ENCODE results near the gene EGLN2.
"Not testable (repeated sequence)": the region's sequence is repeated elsewhere in the genome, so short reads cannot be mapped to it uniquely, and the experiment has no call there.

EGLN2 gene

DNA sequence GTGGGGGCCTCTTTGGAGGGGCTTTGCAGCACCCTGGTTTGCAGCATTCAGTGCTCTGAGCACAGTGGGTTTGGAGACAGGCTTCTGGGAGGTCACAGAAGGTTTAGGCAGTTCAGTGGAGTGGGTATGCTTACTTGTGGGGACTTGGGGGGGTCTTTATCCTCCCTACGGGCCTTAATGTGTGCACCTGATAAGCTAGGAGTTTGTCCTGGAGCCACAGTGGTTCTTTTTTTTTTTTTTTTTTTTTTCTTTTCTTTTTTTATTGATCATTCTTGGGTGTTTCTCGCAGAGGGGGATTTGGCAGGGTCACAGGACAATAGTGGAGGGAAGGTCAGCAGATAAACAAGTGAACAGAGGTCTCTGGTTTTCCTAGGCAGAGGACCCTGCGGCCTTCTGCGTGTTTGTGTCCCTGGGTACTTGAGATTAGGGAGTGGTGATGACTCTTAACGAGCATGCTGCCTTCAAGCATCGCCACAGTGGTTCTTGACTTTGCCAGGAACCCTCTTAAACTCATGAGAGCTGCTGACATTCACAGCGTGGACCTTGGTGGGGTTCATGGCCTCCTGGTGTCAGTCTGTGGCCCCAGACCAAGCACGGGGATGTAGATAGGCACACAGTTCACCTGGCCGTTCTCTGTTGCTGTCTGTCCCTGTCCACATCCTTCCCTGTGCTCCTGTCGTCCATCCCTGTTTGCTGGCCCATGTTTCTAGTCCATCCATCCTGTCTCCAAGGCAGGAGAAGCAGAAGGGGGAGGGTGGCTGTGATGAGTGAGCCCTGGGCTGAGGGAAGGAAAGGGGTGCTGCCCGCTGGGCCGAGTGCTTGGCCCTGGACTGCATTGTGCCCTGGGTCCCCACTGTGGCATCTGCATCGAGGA is 2.7 kb downstream of the EGLN2 start:
- DNase-seq (ENCODE audit: extremely low read depth in 1 of 2, low read depth in 1 of 2) = no peak

- no peak for DNase-seq (ENCODE audit: extremely low read depth in 1 of 2, low read depth in 1 of 2)
These were observed 3.5 kb downstream of the EGLN2 start for GRCh38 chr19:40802300-40803169.

DNA sequence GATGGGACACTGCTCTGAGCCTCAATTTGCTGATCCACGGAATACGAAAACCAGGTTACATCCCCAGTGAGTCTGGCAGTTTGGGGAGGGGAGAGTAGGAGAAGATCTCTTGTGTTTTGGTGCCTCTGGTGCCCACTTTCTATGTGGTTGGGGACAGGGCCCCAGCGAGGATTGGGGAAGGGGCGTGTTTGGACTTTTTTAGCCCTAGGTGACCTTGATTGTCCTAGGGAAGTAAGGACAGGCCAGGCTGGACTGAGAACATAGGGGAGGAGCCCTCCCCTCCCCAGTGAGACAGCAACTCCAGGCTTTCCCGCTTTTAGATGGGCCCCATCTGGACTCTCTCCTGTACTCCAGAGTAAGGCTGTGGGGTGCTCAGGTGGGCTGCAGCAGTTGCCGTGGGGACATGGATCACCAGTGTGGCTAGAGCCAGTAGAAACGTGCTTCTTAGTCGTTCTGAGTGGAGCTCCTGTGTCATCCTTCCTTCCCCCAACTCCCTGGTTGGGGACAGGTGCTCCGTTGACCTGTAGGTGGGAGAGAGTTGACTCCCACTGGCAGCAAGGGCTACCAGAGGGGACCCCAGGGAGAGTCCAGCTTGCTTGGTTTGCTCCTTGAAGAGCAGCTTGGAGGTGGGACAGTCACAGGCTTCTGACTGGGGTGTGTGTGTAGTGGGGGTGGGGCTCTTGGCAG is 4.3 kb downstream of the EGLN2 start:
- no peak for DNase-seq (ENCODE audit: extremely low read depth in 1 of 2, low read depth in 1 of 2)

DNA sequence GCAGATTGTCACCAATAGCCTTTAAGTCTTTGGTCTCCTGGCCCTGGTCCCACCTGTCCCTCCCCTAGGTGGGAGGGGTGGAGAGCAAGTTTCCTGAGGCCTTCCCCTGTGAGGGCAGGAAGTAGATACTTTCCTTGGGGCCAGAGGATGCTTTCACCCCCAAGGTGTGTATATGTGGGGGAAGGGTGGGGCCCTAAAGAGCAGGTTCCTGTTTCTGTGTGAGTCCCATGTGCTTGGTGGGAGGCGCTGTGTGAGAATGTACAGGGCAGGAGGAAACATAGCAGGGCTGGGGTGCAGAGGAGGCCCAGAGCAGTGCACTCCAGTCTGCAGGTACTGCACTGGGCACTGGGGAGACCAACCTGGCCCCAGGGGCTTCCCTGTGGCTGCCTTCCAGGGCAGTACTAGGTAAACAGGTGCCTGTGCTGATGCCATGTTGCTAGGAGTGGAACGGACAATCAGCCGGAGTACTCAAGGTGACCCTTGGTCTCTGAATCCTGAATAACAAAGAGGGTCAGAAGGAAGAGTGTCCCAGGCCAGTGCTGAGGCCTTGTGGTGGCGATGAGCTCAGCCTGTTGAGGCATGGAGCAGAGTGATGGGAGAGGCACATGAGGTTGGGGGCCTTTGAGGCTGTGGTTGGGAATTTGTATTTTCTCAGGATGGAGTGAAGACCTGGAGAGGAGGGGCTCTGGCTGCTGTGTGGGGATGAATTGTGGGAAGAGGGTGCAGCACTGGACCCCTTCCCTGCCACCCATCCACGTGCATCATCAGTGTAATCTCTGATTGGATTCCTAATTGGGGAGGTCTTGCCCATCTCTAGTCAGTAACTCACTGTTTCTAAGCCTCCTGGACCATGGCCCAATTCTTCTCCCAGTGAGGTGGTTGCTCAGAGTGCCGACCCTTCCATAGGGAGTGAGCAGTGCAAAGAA is 5.1 kb downstream of the EGLN2 start:
- DNase-seq (ENCODE audit: extremely low read depth in 1 of 2, low read depth in 1 of 2) = peak in 1 of 2 donors; percentile 37

DNA sequence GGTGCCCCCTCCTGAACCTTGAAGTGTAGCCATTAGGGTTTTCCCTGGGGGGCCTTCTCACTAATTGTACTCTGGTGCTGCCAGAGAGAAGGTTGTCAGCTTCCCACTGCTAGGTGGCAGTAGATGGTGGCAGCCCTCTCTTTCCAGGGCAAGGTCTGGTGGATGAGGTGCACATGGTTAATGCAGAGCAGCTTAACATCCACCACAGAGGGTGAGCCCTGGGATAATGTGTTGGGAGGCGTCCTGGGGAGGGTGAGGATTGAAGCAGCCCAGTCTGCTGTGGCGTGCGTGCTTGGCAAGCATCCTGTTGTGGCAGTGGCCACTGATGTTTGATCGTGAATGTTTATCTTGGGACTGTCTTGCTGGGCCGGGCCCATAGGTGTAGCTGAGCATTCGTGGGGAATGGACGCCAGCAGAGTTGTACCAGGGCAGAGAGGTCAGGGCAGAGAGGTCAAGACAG is 5.8 kb downstream of the EGLN2 start:
- no peak for DNase-seq (ENCODE audit: extremely low read depth in 1 of 2, low read depth in 1 of 2)

- no peak for DNase-seq (ENCODE audit: extremely low read depth in 1 of 2, low read depth in 1 of 2)
These were observed 6.4 kb downstream of the EGLN2 start for GRCh38 chr19:40805258-40805868.

DNA sequence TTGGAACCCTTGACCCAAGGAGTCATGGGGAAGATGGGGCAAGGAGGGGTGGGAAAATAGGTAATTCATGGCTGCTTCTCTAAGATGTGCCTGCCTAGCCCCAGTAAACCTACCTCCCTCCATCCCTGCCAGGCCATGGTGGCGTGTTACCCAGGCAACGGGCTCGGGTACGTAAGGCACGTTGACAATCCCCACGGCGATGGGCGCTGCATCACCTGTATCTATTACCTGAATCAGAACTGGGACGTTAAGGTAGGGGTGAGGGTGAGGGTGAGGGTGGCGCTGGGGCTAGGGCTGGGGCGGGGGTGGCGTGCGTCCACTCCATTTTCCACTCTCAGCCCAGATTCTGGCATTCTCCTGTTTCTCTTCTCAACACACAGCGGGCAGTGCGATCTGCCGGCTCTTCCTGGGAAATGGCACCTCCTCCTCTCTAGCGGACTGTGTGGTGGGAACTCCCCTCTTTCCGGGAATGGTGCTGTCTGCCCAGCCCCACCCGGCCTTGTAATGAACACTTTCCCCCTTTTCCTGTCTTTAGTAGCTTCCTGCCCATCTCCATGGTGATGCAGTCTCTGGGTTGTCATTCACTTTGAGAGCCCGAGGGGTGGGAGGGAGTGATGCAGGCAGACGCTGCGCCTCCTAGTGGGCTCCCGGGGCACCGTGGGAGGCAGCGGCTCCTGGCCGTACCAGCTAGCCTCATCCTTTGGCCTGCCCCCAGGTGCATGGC is 7.6 kb downstream of the EGLN2 start:
- peak; percentile 63 to 75 for DNase-seq (ENCODE audit: extremely low read depth in 1 of 2, low read depth in 1 of 2)

DNA sequence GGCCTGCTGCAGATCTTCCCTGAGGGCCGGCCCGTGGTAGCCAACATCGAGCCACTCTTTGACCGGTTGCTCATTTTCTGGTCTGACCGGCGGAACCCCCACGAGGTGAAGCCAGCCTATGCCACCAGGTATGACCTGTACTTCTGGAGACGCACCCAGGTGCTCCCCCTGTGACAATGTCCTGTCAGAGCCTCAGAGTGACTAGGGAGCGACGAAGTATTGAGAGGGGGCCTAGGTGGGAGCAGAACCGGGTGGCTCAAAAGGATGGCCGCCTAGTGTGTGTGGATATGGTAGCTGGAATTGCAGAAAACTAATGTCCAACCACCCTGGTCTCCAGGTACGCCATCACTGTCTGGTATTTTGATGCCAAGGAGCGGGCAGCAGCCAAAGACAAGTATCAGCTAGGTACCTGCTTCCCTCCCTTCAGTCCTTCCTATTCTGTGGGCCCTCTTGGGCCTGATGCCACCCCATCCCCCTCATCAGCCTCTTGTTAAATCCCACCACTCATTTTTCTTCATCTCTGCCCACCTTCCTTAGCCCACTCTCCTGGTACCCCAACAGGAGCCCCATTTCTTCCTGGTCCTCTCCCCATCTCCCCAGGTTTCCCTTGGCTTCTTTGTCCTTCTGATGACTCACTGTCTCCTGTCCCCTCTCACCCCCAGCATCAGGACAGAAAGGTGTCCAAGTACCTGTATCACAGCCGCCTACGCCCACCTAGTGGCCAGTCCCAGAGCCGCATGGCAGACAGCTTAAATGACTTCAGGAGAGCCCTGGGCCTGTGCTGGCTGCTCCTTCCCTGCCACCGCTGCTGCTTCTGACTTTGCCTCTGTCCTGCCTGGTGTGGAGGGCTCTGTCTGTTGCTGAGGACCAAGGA is 8.4 kb downstream of the EGLN2 start:
- DNase-seq (ENCODE audit: extremely low read depth in 1 of 2, low read depth in 1 of 2) = no peak

- DNase-seq (ENCODE audit: extremely low read depth in 1 of 2, low read depth in 1 of 2) = no peak
These were observed 9.0 kb downstream of the EGLN2 start for GRCh38 chr19:40808021-40808325.

GRCh38 chr19:40808497-40808896 is 9.5 kb downstream of the EGLN2 start:
- DNase-seq (ENCODE audit: extremely low read depth in 1 of 2, low read depth in 1 of 2) = no peak

- DNase-seq (ENCODE audit: extremely low read depth in 1 of 2, low read depth in 1 of 2) = no peak
These were observed 10.5 kb downstream of the EGLN2 start for GRCh38 chr19:40809358-40810086.

DNA sequence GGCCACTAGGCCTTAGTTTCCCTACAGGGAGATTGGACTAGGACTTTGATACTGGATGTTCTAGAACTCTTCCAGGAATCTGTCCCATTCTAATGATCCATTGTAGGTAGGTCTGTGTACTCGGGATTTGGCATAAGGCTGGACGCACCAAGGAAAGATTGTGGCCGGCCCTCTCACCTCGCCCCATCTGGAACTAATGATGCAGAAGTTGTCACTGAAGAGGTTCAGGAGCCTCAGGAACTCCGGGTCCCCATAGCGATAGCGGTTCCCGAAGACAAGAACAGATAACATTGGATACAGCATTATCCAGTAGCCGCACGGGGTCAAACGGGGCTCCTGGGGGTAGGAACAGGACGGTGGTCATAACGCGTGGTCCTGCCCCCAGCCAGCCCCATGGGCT is 11.2 kb downstream of the EGLN2 start:
- no peak for DNase-seq (ENCODE audit: extremely low read depth in 1 of 2, low read depth in 1 of 2)

- not testable (repeated sequence) for DNase-seq (ENCODE audit: extremely low read depth in 1 of 2, low read depth in 1 of 2)
These were observed 11.8 kb downstream of the EGLN2 start for GRCh38 chr19:40810649-40811408.

- DNase-seq (ENCODE audit: extremely low read depth in 1 of 2, low read depth in 1 of 2) = no peak
These were observed 12.7 kb downstream of the EGLN2 start for GRCh38 chr19:40811478-40812341.

- DNase-seq (ENCODE audit: extremely low read depth in 1 of 2, low read depth in 1 of 2) = not testable (repeated sequence)
These were observed 13.6 kb downstream of the EGLN2 start for GRCh38 chr19:40812571-40812970.

DNA sequence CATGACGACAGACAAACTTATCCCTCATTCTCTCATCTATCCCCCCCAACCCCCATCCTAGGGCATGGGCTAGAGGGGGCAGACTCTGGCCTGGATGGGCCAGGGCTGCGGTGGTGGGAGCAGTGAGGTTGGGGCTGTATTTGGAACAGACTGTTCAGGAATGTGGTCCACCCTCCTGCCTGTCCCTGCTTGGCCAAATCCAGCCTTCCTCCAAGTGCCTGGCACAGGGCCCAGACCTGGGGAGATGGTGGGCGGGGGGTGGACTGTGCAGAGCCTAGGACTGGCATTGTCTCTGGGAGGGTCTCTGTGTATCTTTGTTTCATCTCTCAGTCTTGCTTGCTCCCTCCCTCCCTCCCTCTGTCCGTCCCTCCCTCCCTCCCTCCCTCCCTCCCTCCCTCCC is 14.2 kb downstream of the EGLN2 start:
- DNase-seq (ENCODE audit: extremely low read depth in 1 of 2, low read depth in 1 of 2) = no peak

All from stimulated activated CD8-positive, alpha-beta memory T cell treated with anti-CD3 and anti-CD28 coated beads, Interleukin-7, amount 100 ng/mL, for 48 hours (primary cell).